B cell (primary cell): ENCODE data around the gene IL1RN. TPM values are rescaled to one million over a fixed set of nuclear protein-coding genes. Genes with fewer than 3 reads are reported as not detected.

Experiments used
- ATAC-seq: fragments of 200-7000 bp; cut with Tn5 transposase; one replicate; pipeline ENCODE4 v1.10.0; 2021; ENCODE audit warnings: low read depth, mild to moderate bottlenecking, moderate number of reproducible peaks, moderate library complexity
- CTCF ChIA-PET: fragments of 350-600 bp; sonication (Branson Sonifier 250); formaldehyde crosslinking; loops from one replicate; lab custom pipeline; 2021; ENCODE audit warnings: antibody characterized with exemption, inconsistent platforms; lab: Charles Lee
- POLR2A ChIA-PET: fragments of 350-600 bp; sonication (Branson Sonifier 250); formaldehyde crosslinking; loops from one replicate; lab custom pipeline; 2021; ENCODE audit warnings: antibody characterized with exemption; lab: Charles Lee
- DNase-seq: peaks from one replicate; pipeline ENCODE4 v3.0.0; 2013
- H2AFZ ChIP-seq: 2 replicates; pipeline ENCODE4 v1.6.1; 2012; ENCODE audit warnings: mild to moderate bottlenecking, low read depth, low read length; ENCODE audit not compliant: insufficient read depth, poor library complexity, severe bottlenecking
- H3K27ac ChIP-seq, 2 donors: 1 replicate in 1 of 2; 2 replicates in 1 of 2; pipeline ENCODE4 v1.5.1; 2012 to 2013; ENCODE audit warnings: low read length in 2 of 2, mild to moderate bottlenecking in 2 of 2, moderate library complexity in 1 of 2
- H3K27me3 ChIP-seq, 4 experiments: fragments of 200-600 bp in 1 of 4; sonication (generic) in 1 of 4; replicated peaks in 1 of 4; 1 replicate in 2 of 4; 2 replicates in 2 of 4; pipeline versions ENCODE4 v1.6.1 to v1.7.0; 2013 to 2016; ENCODE audit warnings: low read length in 3 of 4, mild to moderate bottlenecking in 2 of 4, mixed read lengths in 1 of 4, moderate library complexity in 1 of 4; ENCODE audit not compliant: insufficient read depth in 4 of 4, control insufficient read depth in 3 of 4; ENCODE audit errors: control extremely low read depth in 1 of 4
- H3K36me3 ChIP-seq, 2 experiments: replicated peaks in 1 of 2; 1 replicate in 1 of 2; 2 replicates in 1 of 2; pipeline versions ENCODE4 v1.6.1 to v1.7.1; 2013; ENCODE audit warnings: low read length in 1 of 2; ENCODE audit not compliant: insufficient read depth in 2 of 2, control insufficient read depth in 1 of 2; ENCODE audit errors: control extremely low read depth in 1 of 2, extremely low read depth in 1 of 2
- H3K4me1 ChIP-seq, 2 donors: fragments of 200-600 bp in 1 of 2; sonication (generic) in 1 of 2; 1 replicate in 1 of 2; 2 replicates in 1 of 2; pipeline versions ENCODE4 v1.5.1 to v1.6.1; 2013 to 2017; ENCODE audit warnings: low read length in 2 of 2; ENCODE audit not compliant: control insufficient read depth in 2 of 2, insufficient read depth in 2 of 2
- H3K4me2 ChIP-seq: replicated peaks from 2 replicates; pipeline ENCODE3; 2012; ENCODE audit warnings: mild to moderate bottlenecking, low read depth, low read length; ENCODE audit not compliant: poor library complexity, severe bottlenecking
- H3K4me3 ChIP-seq, 5 experiments: fragments of 200-600 bp in 1 of 5; sonication (generic) in 1 of 5; 1 replicate in 3 of 5; 2 replicates in 2 of 5; pipeline versions ENCODE4 v1.5.1 to v1.7.0; 2011 to 2016; ENCODE audit warnings: low read length in 4 of 5, mild to moderate bottlenecking in 4 of 5, low read depth in 2 of 5, control low read depth in 1 of 5, moderate library complexity in 1 of 5; ENCODE audit not compliant: insufficient read depth in 1 of 5; ENCODE audit errors: control extremely low read depth in 1 of 5, extremely low read depth in 1 of 5
- H3K79me2 ChIP-seq: fragments of 200-600 bp; sonication (generic); one replicate; pipeline ENCODE4 v1.6.0; 2016; ENCODE audit warnings: low read length; ENCODE audit not compliant: control insufficient read depth, insufficient read depth
- H3K9ac ChIP-seq: fragments of 200-600 bp; sonication (generic); 2 replicates; pipeline ENCODE4 v1.6.1; 2017; ENCODE audit warnings: mild to moderate bottlenecking, low read length, moderate library complexity
- H3K9me3 ChIP-seq, 3 donors: one replicate each; pipeline versions ENCODE4 v1.6.1 to v1.7.1; 2013; ENCODE audit warnings: low read length in 2 of 3; ENCODE audit not compliant: control insufficient read depth in 2 of 3, insufficient read depth in 1 of 3; ENCODE audit errors: control extremely low read depth in 1 of 3
- H4K20me1 ChIP-seq: 2 replicates; pipeline ENCODE4 v1.6.0; 2012; ENCODE audit warnings: mild to moderate bottlenecking, low read length; ENCODE audit not compliant: insufficient read depth, control insufficient read depth, poor library complexity, severe bottlenecking
- H3K27ac Mint-ChIP-seq: one replicate; pipeline ENCODE4 v1.8.0; 2021; ENCODE audit warnings: mixed read lengths
- H3K27me3 Mint-ChIP-seq: one replicate; pipeline ENCODE4 v1.8.0; 2021; ENCODE audit warnings: mixed read lengths
- H3K4me1 Mint-ChIP-seq: one replicate; pipeline ENCODE4 v1.8.0; 2021; ENCODE audit warnings: mixed read lengths
- H3K4me3 Mint-ChIP-seq: one replicate; pipeline ENCODE4 v1.8.0; 2021; ENCODE audit warnings: mixed read lengths
- H3K9me3 Mint-ChIP-seq: one replicate; pipeline ENCODE4 v1.8.0; 2022; ENCODE audit warnings: mixed read lengths; ENCODE audit not compliant: insufficient read depth
- EZH2 ChIP-seq: IDR thresholded peaks from 2 replicates; pipeline ENCODE4 v1.6.1; 2012; ENCODE audit warnings: borderline replicate concordance, low read depth, mild to moderate bottlenecking, moderate library complexity, low read length; ENCODE audit not compliant: insufficient read depth, poor library complexity, severe bottlenecking
- whole genome bisulfite sequencing: methylation state at CpG from one replicate; pipeline ENCODE4 v1.1.5; 2013; ENCODE audit warnings: missing lambda C conversion rate; ENCODE audit not compliant: insufficient coverage; 5-methylcytosine and 5-hydroxymethylcytosine counted together
- intact Hi-C: fragments of 100-400 bp; cut with micrococcal nuclease; formaldehyde crosslinking; loops from one replicate; pipeline ENCODE4 v1.10.0; 2022
- polyA plus RNA-seq: library from polyadenylated mRNA; depleted of rRNA; stranded (reverse); fragments of >200 nt; gene quantifications from 2 replicates; pipeline ENCODE4 v1.2.3, GENCODE V29; 2012
- total RNA-seq, 2 donors: library from RNA; stranded (reverse); fragments of 120-200 nt in 1 of 2; gene quantifications; 1 replicate in 1 of 2; 2 replicates in 1 of 2; pipeline versions ENCODE4 v1.2.3 to v1.2.4, GENCODE V29; 2013 to 2022
- TF ChIP-seq, protein P1 (sequence below): fragments of 200-600 bp; IDR thresholded peaks from one replicate; pipeline ENCODE4 v1.8.0; 2022; ENCODE audit warnings: antibody characterized with exemption, mild to moderate bottlenecking

The IL1RN gene
- total and polyA plus RNA-seq, 2 donors (not counting 1 experiment from before 2014, with no cell fraction given): 0.79 TPM; not detected in 1

DNA sequence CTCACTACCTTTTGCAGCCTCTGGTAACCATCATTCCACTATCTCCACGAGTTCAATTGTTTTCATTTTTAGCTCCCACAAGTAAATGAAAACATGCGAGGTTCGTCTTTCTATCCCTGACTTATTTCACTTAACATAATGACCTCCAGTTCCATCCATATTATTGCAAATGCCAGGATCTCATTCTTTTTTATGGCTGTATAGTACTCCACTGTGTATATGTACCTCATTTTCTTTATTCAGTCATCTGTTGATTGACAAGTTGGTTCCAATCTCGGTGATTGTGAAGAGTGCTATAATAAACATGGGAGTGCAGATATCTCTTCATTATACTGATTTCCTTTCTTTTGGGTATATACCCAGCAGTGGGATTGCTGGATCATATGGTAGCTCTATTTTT is 16.9 kb downstream of the IL1RN start:
- TF ChIP-seq, protein P1, sequence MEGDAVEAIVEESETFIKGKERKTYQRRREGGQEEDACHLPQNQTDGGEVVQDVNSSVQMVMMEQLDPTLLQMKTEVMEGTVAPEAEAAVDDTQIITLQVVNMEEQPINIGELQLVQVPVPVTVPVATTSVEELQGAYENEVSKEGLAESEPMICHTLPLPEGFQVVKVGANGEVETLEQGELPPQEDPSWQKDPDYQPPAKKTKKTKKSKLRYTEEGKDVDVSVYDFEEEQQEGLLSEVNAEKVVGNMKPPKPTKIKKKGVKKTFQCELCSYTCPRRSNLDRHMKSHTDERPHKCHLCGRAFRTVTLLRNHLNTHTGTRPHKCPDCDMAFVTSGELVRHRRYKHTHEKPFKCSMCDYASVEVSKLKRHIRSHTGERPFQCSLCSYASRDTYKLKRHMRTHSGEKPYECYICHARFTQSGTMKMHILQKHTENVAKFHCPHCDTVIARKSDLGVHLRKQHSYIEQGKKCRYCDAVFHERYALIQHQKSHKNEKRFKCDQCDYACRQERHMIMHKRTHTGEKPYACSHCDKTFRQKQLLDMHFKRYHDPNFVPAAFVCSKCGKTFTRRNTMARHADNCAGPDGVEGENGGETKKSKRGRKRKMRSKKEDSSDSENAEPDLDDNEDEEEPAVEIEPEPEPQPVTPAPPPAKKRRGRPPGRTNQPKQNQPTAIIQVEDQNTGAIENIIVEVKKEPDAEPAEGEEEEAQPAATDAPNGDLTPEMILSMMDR: no peak
- TF ChIP-seq EZH2: no peak
- POLR2A ChIA-PET: no interaction called here
- Mint-ChIP-seq H3K4me3 (no peak overlapping the region), H3K9me3 (no peaks in the 10 kb centered on the region), H3K27me3 (no peaks in the 10 kb centered on the region), H3K4me1 (peaks cover 9% of the 10 kb centered on the region), H3K27ac (no peak overlapping the region)
- H2AFZ ChIP-seq: no peak overlapping the region
- H3K36me3 ChIP-seq: no peaks in the 10 kb centered on the region
- no peaks in the 10 kb centered on the region for H4K20me1 ChIP-seq
- CTCF ChIA-PET: interaction anchor here (1.3 to 18.7 kb wide), 4 partner anchors 14 to 54 kb away, joined by 5 to 590 read pairs (median 7); partner anchors contain the start of gene PSD4
- intact Hi-C loops: no loop called here
- no peaks in the 10 kb centered on the region for H3K27me3 ChIP-seq
- WGBS: 71% methylated on average over 1 of the region's 4 CpGs
- no peak overlapping the region for H3K9ac ChIP-seq
- ATAC-seq (no peak), DNase-seq (no peak)
- no peak overlapping the region for H3K4me3 ChIP-seq
- peaks cover 0 to 2% (median 0%) of the 10 kb centered on the region in 3 donors for H3K9me3 ChIP-seq
- H3K4me1 ChIP-seq: peaks cover 9 to 10% of the 10 kb centered on the region in 2 donors
- no peak overlapping the region for H3K27ac ChIP-seq
- no peak overlapping the region for H3K4me2 ChIP-seq
- no peaks in the 10 kb centered on the region for H3K79me2 ChIP-seq
